Measurements from ENCODE around the gene SHPK. TPM values are rescaled to one million over a fixed set of nuclear protein-coding genes. Genes with fewer than 3 reads are reported as not detected.
"Not testable (repeated sequence)": the region's sequence is repeated elsewhere in the genome, so short reads cannot be mapped to it uniquely, and the experiment has no call there.

Gene SHPK
- total RNA-seq, 1 donor from 2014 or later = 22.0 TPM

DNA sequence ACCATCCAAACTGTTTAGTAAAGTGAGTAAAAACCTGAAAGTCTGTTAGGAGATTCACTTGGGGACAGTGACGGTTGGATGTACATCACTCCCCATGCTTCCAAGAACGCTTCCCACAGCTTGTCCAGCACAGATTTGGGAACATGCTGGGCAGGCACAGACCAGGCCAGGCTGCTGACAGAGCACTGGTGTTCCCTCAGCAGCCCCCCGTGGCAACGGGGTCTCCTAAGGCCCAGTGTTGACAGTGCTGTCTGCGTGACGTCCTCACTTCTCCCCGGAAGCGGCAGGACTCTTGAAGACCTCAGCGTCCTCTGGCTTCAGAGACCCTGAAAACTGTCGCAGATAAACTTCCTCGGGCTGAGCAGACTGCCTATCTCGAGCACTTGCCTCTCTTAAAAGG lies 69.5 kb downstream of the SHPK start:
- H3K27me3 Mint-ChIP-seq = no peaks in the 10 kb centered on the region
- TF ChIP-seq CTCF (IDR thresholded peaks at IDR 0.05; ENCODE audit: unreplicated experiment) = no peak
- H3K9me3 Mint-ChIP-seq (ENCODE audit: low read depth) = peaks cover 5% of the 10 kb centered on the region

GRCh38 chr17:3565143-3565542 lies 70.9 kb downstream of the SHPK start:
- DNase-seq (ENCODE audit: low spot score, unreplicated experiment) = no peak
- Mint-ChIP-seq H3K27me3 (no peaks in the 10 kb centered on the region), H3K27ac (no peak overlapping the region), H3K9me3 (ENCODE audit: low read depth) (peaks cover 5% of the 10 kb centered on the region), H3K4me3 (ENCODE audit: low read depth) (no peak overlapping the region), H3K4me1 (ENCODE audit: low read depth) (no peaks in the 10 kb centered on the region), H3K36me3 (ENCODE audit: insufficient read depth) (peaks cover 21% of the 10 kb centered on the region)
- no peak for TF ChIP-seq CTCF (IDR thresholded peaks at IDR 0.05; ENCODE audit: unreplicated experiment)

More for the DNA sequence above, 69.5 kb downstream of the SHPK start:
- no peak for DNase-seq (ENCODE audit: low spot score, unreplicated experiment)
- peaks cover 23% of the 10 kb centered on the region for H3K36me3 Mint-ChIP-seq (ENCODE audit: insufficient read depth)
- H3K4me1 Mint-ChIP-seq (ENCODE audit: low read depth) = no peaks in the 10 kb centered on the region
- H3K4me3 Mint-ChIP-seq (ENCODE audit: low read depth) = no peak overlapping the region
- no peak overlapping the region for H3K27ac Mint-ChIP-seq

GRCh38 chr17:3564241-3564640 lies 71.8 kb downstream of the SHPK start:
- not testable (repeated sequence) for H3K4me1 Mint-ChIP-seq (ENCODE audit: low read depth); DNase-seq (ENCODE audit: low spot score, unreplicated experiment); H3K27me3 Mint-ChIP-seq; H3K4me3 Mint-ChIP-seq (ENCODE audit: low read depth); H3K27ac Mint-ChIP-seq; H3K9me3 Mint-ChIP-seq (ENCODE audit: low read depth)
- peaks cover 17% of the 10 kb centered on the region for H3K36me3 Mint-ChIP-seq (ENCODE audit: insufficient read depth)

DNA sequence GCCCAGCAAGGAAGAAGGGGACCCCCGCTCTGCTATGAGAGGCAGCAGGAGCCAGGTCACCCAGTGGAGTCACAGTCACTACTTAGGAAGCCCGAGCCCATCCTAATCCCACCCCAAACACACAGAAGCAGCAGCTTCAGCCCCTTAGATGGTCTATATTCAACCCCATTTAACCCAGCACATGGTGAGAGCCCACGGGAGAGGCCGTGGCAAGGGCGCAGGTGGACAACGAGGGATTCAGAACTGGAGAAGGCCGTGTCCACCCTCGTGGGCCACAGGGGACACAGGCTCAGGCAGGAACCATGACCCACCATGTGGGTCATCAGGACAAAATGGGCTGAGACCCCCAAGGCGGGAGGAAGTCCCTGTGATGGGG lies 76.8 kb downstream of the SHPK start:
- no peak overlapping the region for H3K4me3 Mint-ChIP-seq (ENCODE audit: low read depth)
- H3K9me3 Mint-ChIP-seq (ENCODE audit: low read depth) = no peaks in the 10 kb centered on the region
- H3K27me3 Mint-ChIP-seq = peaks cover 2% of the 10 kb centered on the region
- no peaks in the 10 kb centered on the region for H3K36me3 Mint-ChIP-seq (ENCODE audit: insufficient read depth)
- H3K4me1 Mint-ChIP-seq (ENCODE audit: low read depth) = no peaks in the 10 kb centered on the region
- no peak overlapping the region for H3K27ac Mint-ChIP-seq
- no peak for TF ChIP-seq CTCF (IDR thresholded peaks at IDR 0.05; ENCODE audit: unreplicated experiment)
- DNase-seq (ENCODE audit: low spot score, unreplicated experiment) = no peak

- Mint-ChIP-seq H3K27me3 (peaks cover 2% of the 10 kb centered on the region), H3K4me3 (ENCODE audit: low read depth) (no peak overlapping the region), H3K4me1 (ENCODE audit: low read depth) (no peaks in the 10 kb centered on the region), H3K27ac (peak overlapping the region; percentile 25), H3K36me3 (ENCODE audit: insufficient read depth) (no peaks in the 10 kb centered on the region), H3K9me3 (ENCODE audit: low read depth) (no peaks in the 10 kb centered on the region)
- DNase-seq (ENCODE audit: low spot score, unreplicated experiment) = no peak
- TF ChIP-seq CTCF (IDR thresholded peaks at IDR 0.05; ENCODE audit: unreplicated experiment) = no peak
Observed at GRCh38 chr17:3558603-3559269, 77.3 kb downstream of the SHPK start.

Other genes starting within 250 kb of the SHPK start
- gene OR3A2, start 249.9 kb downstream of the SHPK start, total RNA-seq = not detected in 2 replicates
- gene OR1E1, start 237.8 kb downstream of the SHPK start, total RNA-seq = not detected in 2 replicates
- not detected in 2 replicates for gene OR3A3, start 224.9 kb downstream of the SHPK start, total RNA-seq
- gene OR1E2, start 202.4 kb downstream of the SHPK start, total RNA-seq = not detected in 2 replicates
- gene SPATA22, start 164.4 kb downstream of the SHPK start, total RNA-seq = not detected in 2 replicates
- not detected in 2 replicates for gene ASPA, start 160.3 kb downstream of the SHPK start, total RNA-seq
- gene TRPV3, start 78.4 kb downstream of the SHPK start, total RNA-seq = 1.6 and 2.7 TPM in 2 replicates
- gene TRPV1, start 26.8 kb downstream of the SHPK start, total RNA-seq = 11.9 and 12.5 TPM in 2 replicates
- 16.4 and 16.5 TPM in 2 replicates for gene CTNS, start 510 bp upstream of the SHPK start, total RNA-seq
- gene TAX1BP3, start 32.3 kb upstream of the SHPK start, total RNA-seq = 81.3 and 93.8 TPM in 2 replicates
- 40.0 and 42.8 TPM in 2 replicates for gene EMC6, start 32.6 kb upstream of the SHPK start, total RNA-seq
- gene P2RX5, start 59.9 kb upstream of the SHPK start, total RNA-seq = 0.89 and 0.95 TPM in 2 replicates
- gene HASPIN, start 87.7 kb upstream of the SHPK start, total RNA-seq = 8.5 and 8.6 TPM in 2 replicates
- gene ITGAE, start 164.9 kb upstream of the SHPK start, total RNA-seq = 28.0 and 29.0 TPM in 2 replicates
- gene NCBP3, start 210.0 kb upstream of the SHPK start, total RNA-seq = 90.4 and 90.9 TPM in 2 replicates

Data from progenitor cell of endocrine pancreas (in vitro differentiated cells).